Activated CD4-positive, alpha-beta T cell treated with anti-CD3 and anti-CD28 coated beads for 4 hours (primary cell): ENCODE measurements around the gene SENP7.
"Not testable (repeated sequence)": the region's sequence is repeated elsewhere in the genome, so short reads cannot be mapped to it uniquely, and the experiment has no call there.

Experiments
- DNase-seq, 2 donors: peaks; one replicate each; pipeline ENCODE4 v3.0.0-alpha.2; 2020

SENP7 gene

DNA sequence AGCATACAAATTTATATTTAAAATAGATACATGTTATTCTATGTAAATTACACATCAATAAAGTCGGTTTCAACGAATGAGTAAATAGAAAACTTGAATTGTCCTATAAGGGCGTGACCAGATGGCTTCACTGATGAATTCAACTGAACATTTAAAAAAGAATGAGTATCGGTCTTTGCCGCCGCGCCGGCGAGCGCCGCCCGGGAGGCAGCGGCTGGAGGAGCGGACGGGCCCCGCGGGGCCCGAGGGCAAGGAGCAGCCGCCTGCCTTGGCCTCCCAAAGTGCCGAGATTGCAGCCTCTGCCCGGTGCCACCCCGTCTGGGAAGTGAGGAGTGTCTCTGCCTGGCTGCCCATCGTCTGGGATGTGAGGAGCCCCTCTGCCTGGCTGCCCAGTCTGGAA, 74.4 kb downstream of the SENP7 start:
- not testable (repeated sequence) for DNase-seq

DNA sequence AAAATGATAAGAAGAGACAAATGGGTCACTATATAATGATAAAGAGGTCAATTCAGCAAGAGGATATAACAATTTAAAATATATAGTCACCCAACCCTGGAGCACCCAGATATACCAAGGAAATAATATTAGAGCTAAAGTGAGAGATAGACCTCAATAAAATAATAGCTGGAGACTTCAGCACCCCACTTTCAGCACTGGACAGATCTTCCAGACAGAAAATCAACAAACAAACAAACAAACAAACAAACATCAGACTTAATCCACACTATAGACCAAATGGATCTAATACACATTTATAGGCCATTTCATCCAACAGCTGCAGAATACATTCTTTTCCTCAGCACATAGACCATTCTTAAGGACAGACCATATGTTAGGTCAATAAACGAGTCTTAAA, 79.4 kb downstream of the SENP7 start:
- DNase-seq = no peak

DNA sequence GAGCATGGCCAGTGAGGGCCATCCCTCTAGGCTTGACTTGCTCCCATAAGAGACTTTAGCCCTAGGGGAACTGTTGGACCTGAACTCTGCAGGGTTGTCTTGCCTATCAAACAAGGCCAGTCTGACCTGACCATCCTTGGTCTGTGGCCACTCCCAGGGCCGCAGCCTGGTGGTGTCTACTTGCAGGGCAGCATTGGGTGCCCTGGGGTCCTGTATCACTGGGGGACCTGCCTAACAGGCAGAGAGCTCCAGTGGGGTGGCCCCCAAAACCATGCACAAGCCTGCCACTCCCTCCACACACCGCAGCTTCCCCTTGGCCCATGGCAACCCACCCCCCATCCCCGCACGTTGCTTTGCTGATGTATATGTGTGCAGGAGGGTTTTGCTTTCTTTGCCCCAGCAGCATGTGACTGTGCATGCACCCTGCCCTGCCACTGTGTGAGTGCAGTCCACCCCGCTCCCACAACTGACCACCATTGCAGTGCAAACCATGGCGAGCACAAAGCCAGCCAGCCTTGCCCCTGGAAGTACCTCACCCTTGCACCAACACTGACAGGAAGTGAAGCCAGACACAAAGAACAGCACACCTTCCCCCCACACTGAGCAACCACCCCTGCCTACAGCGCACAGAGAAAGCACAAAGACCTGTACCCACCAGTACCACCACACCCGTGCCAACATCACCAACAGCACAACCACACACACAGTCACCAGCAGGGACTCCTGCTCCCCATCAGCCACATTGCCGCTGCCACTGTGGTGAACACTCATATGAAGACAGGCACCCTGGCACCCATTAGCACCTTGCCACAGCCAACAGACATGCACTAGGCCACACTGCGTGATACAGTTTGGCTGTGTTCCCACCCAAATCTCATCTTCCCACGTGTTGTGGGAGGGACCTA, 88.8 kb downstream of the SENP7 start:
- DNase-seq = no peak

DNA sequence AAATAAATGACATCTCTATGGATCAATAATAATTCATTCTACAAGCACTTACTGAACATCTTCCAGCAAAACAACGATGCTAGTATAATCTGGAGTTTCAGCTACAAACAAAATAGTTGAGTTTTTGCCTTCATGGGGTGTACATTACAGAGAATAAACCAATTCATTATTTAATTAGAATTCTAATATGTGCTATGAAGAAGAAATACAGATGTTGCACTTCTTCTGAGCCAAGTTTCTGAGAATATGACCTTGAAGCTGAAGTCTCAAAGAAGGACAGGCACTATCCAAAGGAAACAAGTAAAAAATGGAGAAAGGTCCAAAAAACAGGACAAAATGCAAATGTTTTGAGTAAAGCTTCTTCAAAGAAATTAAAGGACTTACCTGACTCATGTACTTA, 94.2 kb downstream of the SENP7 start:
- DNase-seq = no peak

DNA sequence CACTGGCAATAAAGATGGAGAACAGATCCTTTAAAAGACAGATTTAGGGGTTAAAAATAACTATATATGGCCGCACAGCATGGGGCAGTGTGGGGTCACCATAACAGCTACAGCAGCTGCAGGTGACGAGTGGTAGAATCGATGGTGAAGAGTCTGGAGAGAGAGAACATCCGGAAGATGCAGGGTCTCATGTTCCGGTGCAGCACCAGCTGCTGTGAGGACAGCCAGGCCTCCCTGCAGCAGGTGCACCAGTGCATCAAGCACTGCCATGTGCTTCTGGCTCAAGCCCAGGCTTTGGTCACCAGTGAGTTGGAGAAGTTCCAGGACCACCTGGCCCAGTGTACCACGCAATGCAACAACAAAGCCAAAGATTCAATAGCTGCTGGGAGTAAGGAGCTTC, 98.9 kb downstream of the SENP7 start:
- DNase-seq = no peak

DNA sequence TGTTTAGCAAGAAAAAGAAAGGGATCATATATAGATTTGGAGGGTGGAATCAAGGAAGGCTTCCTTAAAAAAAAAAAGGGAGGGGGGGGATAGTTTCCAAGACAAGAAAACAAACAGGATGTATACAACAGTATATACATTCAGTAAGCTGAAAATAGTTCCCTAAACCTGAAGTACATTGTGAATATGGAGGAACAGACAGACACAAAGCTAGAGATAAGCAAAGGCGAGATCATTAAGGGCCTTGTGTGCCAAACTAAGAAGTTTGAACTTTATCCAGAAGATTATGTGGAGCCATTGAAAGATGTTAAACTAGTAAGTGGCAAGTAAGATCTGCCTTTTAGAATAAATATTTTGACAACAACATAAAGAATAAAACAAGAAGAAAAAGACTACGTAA, 99.4 kb downstream of the SENP7 start:
- DNase-seq = no peak

DNA sequence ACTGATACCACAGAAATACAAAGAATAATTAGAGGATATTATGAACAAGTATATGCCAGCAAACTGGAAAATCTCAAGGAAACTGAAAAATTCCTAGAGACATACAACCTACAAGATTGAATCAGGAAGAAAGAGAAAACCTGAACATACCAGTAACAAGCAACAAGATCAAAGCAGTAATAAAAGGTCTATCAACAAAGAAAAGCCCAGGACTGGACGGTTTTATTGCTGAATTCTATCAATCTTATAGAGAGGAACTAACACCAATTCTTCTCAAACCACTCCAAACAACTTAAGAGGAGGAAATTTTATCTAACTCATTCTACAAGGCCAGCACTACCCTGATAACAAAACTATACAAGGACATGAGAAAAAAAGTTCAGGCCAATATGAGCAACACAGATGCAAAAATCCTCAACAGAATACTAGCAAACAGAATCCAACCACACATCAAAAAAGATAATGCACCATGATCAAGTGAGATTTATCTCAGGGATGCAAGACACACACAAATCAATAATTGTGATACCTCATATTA, 121.5 kb downstream of the SENP7 start:
- DNase-seq = no peak

DNA sequence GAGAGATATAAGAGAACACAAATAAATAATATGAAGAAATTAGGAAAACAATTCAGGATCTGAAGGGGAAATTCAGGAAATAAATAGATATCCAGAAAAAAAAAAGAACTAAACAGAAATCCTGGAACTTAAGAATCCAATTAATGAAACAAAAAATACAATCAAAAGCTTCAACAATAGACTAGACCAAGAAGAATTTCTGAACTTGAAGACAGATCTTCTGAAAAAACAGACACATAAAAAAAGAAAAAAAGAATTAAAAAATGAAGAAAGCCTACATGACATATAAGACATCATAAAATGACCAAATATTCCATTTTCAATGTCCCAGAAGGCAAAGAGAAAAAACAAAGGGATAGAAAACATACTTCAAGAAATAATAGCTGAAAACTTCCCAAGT, 124.3 kb downstream of the SENP7 start:
- DNase-seq = no peak

DNA sequence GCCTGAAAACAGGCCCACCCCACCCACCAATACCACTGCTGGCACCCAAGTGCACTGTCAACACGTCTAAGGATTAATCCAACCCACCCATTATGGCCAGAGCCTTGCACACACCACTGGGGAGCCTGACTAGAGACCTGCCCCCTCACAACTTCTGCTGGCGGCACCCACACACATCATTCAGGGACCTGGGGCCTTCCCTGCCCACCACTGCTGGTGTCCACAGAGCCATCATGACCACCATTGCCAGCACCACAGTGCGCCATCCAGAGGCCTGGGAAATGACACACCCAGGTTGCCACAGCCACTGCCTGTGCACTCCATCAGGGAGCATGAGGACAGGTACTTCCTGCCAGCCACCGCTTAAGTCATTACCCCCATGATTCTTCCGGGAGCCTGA, 125.7 kb downstream of the SENP7 start:
- DNase-seq = no peak

DNA sequence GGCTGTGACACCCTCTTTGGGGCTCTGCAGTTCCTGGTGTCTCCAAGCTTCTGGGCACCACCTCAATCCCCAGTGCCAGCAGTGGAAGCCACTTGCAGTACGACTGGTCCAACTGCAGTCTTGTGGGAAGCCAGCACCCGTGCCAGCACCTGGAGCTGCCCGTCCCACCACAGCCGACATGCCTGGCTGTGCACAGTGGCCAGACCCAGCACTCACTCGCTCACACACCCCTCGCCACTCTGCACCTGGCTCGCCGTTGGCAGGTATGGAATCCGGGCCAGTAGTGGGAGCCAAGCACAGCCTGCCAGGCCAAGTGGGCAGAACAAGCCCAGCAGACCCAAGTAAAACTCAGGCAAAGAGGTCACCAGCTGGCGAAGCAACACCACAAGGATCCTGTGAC, 128.6 kb downstream of the SENP7 start:
- no peak for DNase-seq

DNA sequence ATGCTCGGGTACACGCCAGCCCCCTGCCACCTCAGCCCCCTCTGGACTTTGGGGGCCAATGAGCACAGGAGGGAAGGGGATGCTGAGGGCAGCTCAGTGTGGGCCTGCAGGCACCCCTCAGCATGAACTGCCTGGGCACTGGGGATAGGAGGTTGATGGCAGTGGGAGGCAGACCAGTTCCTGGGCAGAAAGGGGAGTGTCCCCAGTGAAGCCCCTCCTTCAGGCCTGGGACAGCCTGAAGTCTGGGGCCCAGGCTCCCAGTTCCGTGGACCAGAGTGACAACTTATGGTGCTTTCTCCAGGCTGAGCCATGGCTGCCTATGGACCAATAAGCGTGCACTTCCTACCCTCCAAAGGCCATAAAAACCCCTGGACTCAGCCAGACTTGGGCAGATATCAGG, 129.4 kb downstream of the SENP7 start:
- DNase-seq = no peak

DNA sequence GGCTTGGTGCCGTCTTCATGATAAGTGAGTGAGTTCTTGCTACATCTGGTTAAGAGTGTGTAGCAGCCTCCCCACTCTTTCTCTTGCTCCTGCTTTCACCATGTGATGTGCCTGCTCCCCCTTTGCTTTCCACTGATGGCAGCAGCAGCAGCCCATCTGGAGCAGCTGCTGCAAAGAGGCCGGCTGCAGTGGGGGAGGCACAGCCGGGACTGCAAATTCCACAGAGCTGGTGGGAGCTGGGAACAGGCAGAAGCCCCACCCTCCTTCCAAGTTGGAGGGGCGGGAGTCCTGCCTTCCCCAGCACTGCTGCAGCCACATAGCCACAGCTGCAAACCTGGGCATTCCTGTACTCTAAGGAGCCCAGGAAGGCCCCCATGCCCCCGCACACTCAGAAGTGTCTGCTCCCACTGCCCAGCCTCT, 129.8 kb downstream of the SENP7 start:
- no peak for DNase-seq

DNA sequence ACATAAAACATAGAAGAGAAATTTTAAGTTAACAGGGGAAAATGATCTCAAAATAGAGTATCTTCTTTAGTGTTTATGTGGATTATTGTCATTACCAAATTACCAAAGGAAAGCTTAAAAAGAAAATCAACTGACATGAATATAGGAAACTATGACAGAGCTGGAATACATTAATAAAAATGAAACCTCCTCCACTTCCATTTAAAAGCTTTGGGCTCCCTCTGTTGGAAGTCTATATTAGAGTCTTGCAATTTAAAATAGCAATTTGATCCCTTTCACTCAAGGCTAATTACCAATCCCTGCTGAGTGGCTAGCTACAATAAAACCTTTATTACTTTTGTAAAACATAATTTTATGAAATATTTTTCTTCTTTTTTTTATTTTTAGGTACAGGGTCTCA, 131.2 kb downstream of the SENP7 start:
- no peak for DNase-seq

DNA sequence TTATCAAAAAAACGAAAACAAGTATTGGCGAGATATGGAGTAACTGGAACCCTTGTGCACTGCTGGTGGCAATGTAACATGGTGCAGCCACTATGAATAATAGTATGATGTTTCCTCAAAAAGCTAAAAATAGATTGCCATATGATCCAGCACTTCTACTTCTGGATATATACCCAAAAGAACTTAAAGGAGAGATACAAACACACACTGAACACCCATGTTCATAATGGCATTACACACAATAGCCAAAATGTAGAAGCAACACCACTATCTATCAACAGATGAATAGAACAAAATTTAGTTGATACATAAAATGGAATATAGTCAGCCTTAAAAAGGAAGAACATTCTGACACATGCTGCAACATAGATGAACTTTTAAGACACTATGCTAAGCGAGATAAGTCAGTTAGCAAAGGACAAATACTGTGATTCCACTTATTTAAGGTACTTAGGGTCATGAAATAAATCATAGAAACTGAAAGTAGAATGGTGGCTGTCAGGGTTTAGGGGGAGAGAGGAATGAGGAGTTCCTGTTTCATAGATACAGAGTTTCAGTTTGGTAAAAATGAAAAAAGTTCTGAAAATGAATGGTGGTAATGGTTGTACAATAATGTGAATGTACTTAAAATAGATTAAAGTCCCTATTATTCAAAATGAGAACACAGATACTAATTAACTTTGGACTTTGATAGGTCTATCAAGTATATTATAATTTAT, 133.2 kb downstream of the SENP7 start:
- no peak for DNase-seq

DNA sequence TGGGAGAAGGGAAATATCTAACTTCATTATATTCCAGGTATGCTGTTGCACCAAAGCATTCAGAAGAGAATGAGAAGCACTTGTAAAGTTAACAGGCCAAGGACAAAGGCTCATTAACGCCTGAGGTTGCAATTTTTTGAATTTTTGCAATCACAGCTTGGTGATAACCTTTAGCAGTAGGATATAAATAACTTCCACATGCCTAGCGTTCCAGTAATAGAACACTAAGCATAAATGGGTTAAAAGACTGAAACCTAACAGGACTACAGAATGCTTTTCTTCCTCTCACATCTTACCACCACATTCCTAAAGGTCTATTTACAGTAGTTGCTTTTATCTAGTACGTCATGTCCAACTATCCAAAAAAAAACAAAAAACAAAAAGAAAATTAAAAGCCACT, 135.2 kb downstream of the SENP7 start:
- no peak for DNase-seq

DNA sequence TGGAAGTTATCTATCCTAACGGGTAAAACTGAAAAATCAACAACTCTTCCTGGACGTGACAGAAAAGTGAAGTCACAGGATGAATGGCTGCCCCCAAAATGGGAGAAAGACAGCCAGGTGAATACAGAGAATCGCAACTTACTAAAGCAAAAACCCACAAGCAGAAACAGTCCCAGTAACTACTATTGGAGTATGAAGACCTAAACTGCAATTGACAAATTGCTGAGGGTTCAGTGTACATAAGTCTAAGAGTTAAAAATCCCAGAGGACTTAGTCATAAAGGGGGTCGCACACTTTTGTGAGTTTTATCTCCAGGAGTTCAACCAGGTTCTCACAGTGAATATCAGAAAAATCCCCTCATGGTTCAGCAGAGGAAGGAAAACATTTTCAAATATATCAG, 135.8 kb downstream of the SENP7 start:
- no peak for DNase-seq

DNA sequence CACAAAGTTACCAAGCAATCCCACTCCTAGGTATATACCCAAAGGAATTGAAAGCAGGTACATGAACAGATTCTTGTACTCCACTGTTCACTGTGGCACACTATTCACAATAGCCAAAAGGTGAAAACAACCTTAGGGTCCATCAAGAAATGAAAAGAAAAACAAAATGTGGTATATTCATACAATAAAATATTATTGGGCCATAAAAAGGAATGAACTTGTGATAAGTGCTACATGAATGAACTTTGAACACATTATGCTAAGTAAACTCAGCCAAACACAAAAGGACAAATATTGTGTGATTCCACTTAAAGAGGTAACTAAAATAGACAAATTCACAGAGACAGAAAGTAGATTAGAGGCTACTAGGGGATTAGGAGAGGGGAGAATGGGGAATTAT, 137.4 kb downstream of the SENP7 start:
- no peak for DNase-seq

DNA sequence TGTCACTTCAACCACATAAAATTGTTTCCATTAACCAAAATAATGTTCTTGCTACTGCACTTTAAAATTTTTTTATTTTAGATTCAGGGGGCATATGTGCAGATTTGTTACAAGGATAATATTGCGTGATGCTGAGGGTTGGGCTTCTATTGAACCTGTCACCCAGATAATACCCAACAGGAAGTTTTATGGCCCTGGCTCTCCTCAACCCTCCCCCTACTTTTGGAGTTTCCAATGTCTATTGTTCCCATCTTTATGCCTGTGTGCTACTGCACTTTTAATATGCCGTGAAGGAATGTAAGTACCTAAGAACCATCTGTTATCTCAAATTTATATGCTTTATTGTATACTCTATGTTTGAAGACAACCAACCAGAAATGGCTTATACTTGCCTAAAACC, 150.6 kb downstream of the SENP7 start:
- no peak for DNase-seq

DNA sequence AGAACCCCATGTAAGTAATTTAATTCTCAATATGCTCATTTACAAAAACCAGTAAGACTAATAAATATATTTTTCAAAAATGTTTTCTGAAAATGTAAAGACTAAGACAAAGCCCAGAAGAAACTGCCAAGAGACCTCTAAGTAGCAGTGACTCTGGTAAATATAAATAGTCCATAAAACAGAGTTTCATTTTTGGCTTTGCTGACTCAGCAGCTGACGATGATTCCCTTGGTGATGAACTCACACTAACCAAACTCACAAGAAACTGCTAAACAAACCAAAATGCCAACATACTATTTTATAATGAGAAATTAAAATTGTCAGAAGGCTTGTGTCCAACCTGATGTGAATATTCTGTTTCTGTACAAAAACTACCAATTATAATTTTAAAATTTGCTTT, 161.2 kb downstream of the SENP7 start:
- DNase-seq = no peak

DNA sequence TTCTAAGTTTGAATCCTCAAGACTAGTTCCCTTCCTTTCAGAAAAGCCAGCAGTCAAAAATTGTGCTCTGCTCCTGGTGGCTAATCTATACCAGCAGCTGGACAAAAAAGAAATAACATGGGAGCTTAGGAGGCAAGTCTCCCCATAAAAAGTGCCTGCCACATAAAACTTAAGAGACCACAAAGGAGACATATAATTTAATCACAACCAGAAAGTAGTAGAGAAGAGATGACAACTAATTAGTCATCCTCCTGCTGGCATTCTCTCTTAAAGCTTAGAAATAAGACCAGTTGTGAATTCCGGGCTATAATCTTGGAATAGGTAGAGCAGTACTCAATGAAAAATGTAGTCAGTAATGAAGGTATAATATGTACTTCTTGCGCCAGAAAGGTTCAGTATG, 172.4 kb downstream of the SENP7 start:
- DNase-seq = no peak

DNA sequence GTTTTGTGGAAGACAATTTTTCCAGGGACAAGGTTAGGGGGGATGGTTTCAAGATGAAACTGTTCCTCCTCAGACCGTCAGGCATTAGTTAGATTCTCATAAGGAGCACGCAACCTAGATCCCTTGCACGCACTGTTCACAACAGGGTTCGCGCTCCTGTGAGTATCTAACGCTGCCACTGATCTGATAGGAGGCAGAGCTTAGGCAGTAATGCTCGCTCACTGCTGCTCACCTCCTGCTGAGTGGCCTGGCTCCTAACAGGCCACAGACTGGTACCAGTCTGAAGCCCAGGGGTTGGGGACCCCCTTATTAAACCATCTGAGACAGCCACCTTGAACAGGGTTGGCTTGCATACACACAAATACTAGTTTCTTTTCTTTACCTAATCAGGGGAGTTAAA, 179.1 kb downstream of the SENP7 start:
- DNase-seq = no peak

DNA sequence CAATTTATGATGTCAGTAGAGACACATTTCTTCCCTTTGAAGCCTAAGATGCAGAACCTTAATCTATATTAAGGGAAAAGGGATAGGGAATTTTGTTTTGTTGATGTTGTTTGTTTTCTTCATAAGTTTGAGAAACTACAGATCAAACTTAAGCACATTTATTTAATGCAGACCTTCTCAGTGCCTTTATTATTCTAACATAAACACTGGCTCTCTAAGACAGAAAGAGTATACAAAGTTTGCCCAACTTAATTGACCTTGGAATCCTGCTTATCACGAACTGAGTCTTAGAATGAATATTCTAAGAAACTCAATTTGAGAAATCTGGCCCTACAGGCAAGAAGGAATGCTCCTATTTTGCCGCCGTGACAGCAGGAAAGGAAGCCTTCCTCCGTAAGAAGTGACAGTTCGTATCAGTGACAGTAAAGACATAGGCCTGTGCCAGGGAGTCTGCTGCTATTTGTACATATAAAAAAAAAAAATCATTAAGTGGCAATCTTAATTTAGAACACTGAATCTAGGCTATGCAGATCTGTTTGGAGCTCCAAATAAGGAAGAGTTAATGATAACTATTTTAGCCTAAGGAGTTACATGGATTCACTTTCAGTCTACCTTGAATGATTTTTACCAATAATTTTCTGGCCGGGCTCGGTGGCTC, 183.9 kb downstream of the SENP7 start:
- DNase-seq = no peak

DNA sequence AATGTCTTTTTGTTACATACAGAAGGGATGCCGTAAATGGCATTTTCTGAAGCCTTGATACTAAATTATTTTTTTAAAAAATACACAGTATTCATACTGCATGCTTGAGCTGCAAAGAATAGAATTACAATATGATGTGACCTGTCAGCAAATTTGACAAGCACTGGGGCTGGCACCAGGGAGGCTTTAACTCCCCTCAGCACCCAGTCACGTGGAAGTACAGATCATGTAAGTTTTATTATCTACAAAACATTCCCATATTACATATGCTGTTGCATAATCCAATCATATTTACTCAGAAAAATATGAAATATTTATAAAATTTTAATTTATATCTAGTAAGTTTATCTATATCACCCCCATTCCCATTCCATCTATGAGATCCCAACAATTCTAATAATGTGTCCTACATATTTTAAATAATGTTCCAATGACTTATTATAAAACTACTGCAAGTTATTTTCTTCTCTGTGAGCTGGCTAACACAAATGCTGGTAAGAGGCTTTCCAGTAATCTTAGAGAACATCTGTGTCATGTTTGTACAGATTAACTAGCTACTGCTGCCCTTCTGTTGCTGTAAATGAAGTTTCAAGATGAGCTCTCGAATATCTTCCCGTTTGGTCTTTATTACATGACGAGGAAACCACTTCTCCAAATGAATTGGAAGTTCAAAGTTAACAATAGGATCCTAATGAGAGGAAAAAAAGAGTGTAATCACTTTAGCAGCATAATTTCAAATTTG, 187.4 kb downstream of the SENP7 start:
- no peak for DNase-seq
